ENCODE measurements around the gene OR5H15. TPM values are rescaled to one million over a fixed set of nuclear protein-coding genes. Genes with fewer than 3 reads are reported as not detected.
"Not testable (repeated sequence)": the region's sequence is repeated elsewhere in the genome, so short reads cannot be mapped to it uniquely, and the experiment has no call there.

Gene OR5H15
- total and polyA plus RNA-seq, 2 donors (not counting 1 experiment from before 2014, with no cell fraction given) = not detected

DNA sequence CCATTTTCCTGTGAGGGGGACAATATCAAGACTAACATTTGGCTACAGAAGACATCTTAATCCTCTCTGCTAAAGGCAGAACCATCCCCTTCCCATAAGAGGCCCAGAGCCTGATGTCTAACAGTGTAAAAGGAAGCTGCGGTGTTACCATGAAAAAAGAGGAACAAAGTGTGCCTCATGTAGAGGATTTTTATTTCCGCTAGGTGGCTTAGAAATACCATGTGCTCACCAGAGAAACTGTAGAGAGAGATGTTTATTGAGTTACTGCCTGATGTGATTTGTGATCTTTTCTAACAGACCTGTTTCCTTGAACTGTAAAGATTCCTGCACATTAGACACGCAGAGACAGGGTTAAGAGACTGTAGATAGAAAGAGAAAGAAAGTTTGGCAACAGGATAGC lies 22.0 kb downstream of the OR5H15 start:
- H2AFZ ChIP-seq (ENCODE audit: low read length) = no peak overlapping the region
- no peaks in the 10 kb centered on the region for H3K79me2 ChIP-seq (ENCODE audit: control insufficient read depth, insufficient read depth, low read length)
- no peak overlapping the region for H3K4me3 ChIP-seq (replicated peaks in 1 of 4; ENCODE audit: control extremely low read depth in 1 of 4, insufficient read depth in 1 of 4, low read depth in 3 of 4, low read length in 4 of 4)
- TF ChIP-seq CTCF (conservative IDR thresholded peaks at IDR 0.05 in 1 of 2, IDR thresholded peaks at IDR 0.05 in 1 of 2; ENCODE audit: low read depth in 1 of 2, low read length in 2 of 2) (no peak), EZH2 (IDR thresholded peaks at IDR 0.05; ENCODE audit: low read length, missing control alignments) (no peak)
- no peaks in the 10 kb centered on the region for H3K9me3 ChIP-seq (ENCODE audit: control insufficient read depth, insufficient read depth, low read depth, low read length)
- no peaks in the 10 kb centered on the region for H3K27me3 ChIP-seq (ENCODE audit: control insufficient read depth, insufficient read depth, low read length)
- H3K27ac ChIP-seq (ENCODE audit: insufficient read depth, low read length) = no peak overlapping the region
- no peak overlapping the region for H3K9ac ChIP-seq (ENCODE audit: insufficient read depth, low read length)
- H4K20me1 ChIP-seq (ENCODE audit: control insufficient read depth, extremely low read depth, insufficient read depth, low read length) = no peaks in the 10 kb centered on the region
- no peak overlapping the region for H3K4me2 ChIP-seq (ENCODE audit: extremely low read depth, insufficient read depth, low read length)
- DNase-seq (ENCODE audit: low read depth in 2 of 2) = no peak
- H3K36me3 ChIP-seq (ENCODE audit: control insufficient read depth, insufficient read depth, low read length) = no peaks in the 10 kb centered on the region
- H3K4me1 ChIP-seq (ENCODE audit: control insufficient read depth, extremely low read depth, insufficient read depth, low read length) = no peaks in the 10 kb centered on the region

- not testable (repeated sequence) for H3K36me3 ChIP-seq (ENCODE audit: control insufficient read depth, insufficient read depth, low read length); H3K4me2 ChIP-seq (ENCODE audit: extremely low read depth, insufficient read depth, low read length); H3K27me3 ChIP-seq (ENCODE audit: control insufficient read depth, insufficient read depth, low read length); H3K9ac ChIP-seq (ENCODE audit: insufficient read depth, low read length); H2AFZ ChIP-seq (ENCODE audit: low read length); H3K9me3 ChIP-seq (ENCODE audit: control insufficient read depth, insufficient read depth, low read depth, low read length); H3K4me1 ChIP-seq (ENCODE audit: control insufficient read depth, extremely low read depth, insufficient read depth, low read length); H3K79me2 ChIP-seq (ENCODE audit: control insufficient read depth, insufficient read depth, low read length); DNase-seq (ENCODE audit: low read depth in 2 of 2); H3K27ac ChIP-seq (ENCODE audit: insufficient read depth, low read length); H3K4me3 ChIP-seq (replicated peaks in 1 of 4; ENCODE audit: control extremely low read depth in 1 of 4, insufficient read depth in 1 of 4, low read depth in 3 of 4, low read length in 4 of 4); H4K20me1 ChIP-seq (ENCODE audit: control insufficient read depth, extremely low read depth, insufficient read depth, low read length)
These were observed 24.4 kb downstream of the OR5H15 start for GRCh38 chr3:98190911-98191310.

GRCh38 chr3:98196293-98196692 lies 29.8 kb downstream of the OR5H15 start:
- H2AFZ ChIP-seq (ENCODE audit: low read length); DNase-seq (ENCODE audit: low read depth in 2 of 2); H4K20me1 ChIP-seq (ENCODE audit: control insufficient read depth, extremely low read depth, insufficient read depth, low read length); H3K27ac ChIP-seq (ENCODE audit: insufficient read depth, low read length); H3K4me2 ChIP-seq (ENCODE audit: extremely low read depth, insufficient read depth, low read length); H3K36me3 ChIP-seq (ENCODE audit: control insufficient read depth, insufficient read depth, low read length); H3K79me2 ChIP-seq (ENCODE audit: control insufficient read depth, insufficient read depth, low read length); H3K9me3 ChIP-seq (ENCODE audit: control insufficient read depth, insufficient read depth, low read depth, low read length); H3K27me3 ChIP-seq (ENCODE audit: control insufficient read depth, insufficient read depth, low read length); H3K4me3 ChIP-seq (replicated peaks in 1 of 4; ENCODE audit: control extremely low read depth in 1 of 4, insufficient read depth in 1 of 4, low read depth in 3 of 4, low read length in 4 of 4); H3K9ac ChIP-seq (ENCODE audit: insufficient read depth, low read length); H3K4me1 ChIP-seq (ENCODE audit: control insufficient read depth, extremely low read depth, insufficient read depth, low read length): not testable (repeated sequence)

GRCh38 chr3:98199020-98199419 lies 32.5 kb downstream of the OR5H15 start:
- Histone ChIP-seq H3K36me3 (ENCODE audit: control insufficient read depth, insufficient read depth, low read length) (no peaks in the 10 kb centered on the region), H4K20me1 (ENCODE audit: control insufficient read depth, extremely low read depth, insufficient read depth, low read length) (no peaks in the 10 kb centered on the region), H3K4me2 (ENCODE audit: extremely low read depth, insufficient read depth, low read length) (no peak overlapping the region), H3K9ac (ENCODE audit: insufficient read depth, low read length) (no peak overlapping the region), H3K79me2 (ENCODE audit: control insufficient read depth, insufficient read depth, low read length) (no peaks in the 10 kb centered on the region), H3K4me3 (replicated peaks in 1 of 4; ENCODE audit: control extremely low read depth in 1 of 4, insufficient read depth in 1 of 4, low read depth in 3 of 4, low read length in 4 of 4) (no peak overlapping the region), H3K27me3 (ENCODE audit: control insufficient read depth, insufficient read depth, low read length) (no peaks in the 10 kb centered on the region), H3K4me1 (ENCODE audit: control insufficient read depth, extremely low read depth, insufficient read depth, low read length) (no peaks in the 10 kb centered on the region), H2AFZ (ENCODE audit: low read length) (no peak overlapping the region), H3K9me3 (ENCODE audit: control insufficient read depth, insufficient read depth, low read depth, low read length) (no peaks in the 10 kb centered on the region), H3K27ac (ENCODE audit: insufficient read depth, low read length) (no peak overlapping the region)
- TF ChIP-seq EZH2 (IDR thresholded peaks at IDR 0.05; ENCODE audit: low read length, missing control alignments) (no peak), CTCF (conservative IDR thresholded peaks at IDR 0.05 in 1 of 2, IDR thresholded peaks at IDR 0.05 in 1 of 2; ENCODE audit: low read depth in 1 of 2, low read length in 2 of 2) (no peak)
- DNase-seq (ENCODE audit: low read depth in 2 of 2) = no peak

Measured in fibroblast of lung (primary cell).